Upper lobe of left lung (tissue), 6 donors: Measurements from ENCODE around the gene KLHL26. TPM values are rescaled to one million over a fixed set of nuclear protein-coding genes. Genes with fewer than 3 reads are reported as not detected.

Source experiments
- ATAC-seq, 2 donors: fragments of 200-7000 bp; cut with Tn5 transposase; one replicate each; pipeline ENCODE4 v1.9.1; 2022; ENCODE audit warnings: mild to moderate bottlenecking in 2 of 2, moderate library complexity in 2 of 2; ENCODE audit not compliant: low FRiP score in 2 of 2
- DNase-seq, 2 donors: peaks; one replicate each; pipeline ENCODE4 v3.0.0-alpha.2; 2019 to 2020
- H3K27ac ChIP-seq, 4 donors: fragments of 200-600 bp; sonication (generic); one replicate each; pipeline ENCODE4 v1.5.1; 2016 to 2019
- H3K27me3 ChIP-seq, 4 donors: fragments of 200-600 bp; sonication (generic); one replicate each; pipeline ENCODE4 v1.5.1; 2017 to 2019
- H3K36me3 ChIP-seq, 4 donors: fragments of 200-600 bp; sonication (generic); one replicate each; pipeline ENCODE4 v1.5.1; 2016 to 2019
- H3K4me1 ChIP-seq, 4 donors: fragments of 200-600 bp; sonication (generic); one replicate each; pipeline ENCODE4 v1.5.1; 2018 to 2019
- H3K4me3 ChIP-seq, 4 donors: fragments of 200-600 bp; sonication (generic); one replicate each; pipeline ENCODE4 v1.5.1; 2017 to 2019; ENCODE audit warnings: mild to moderate bottlenecking in 2 of 4, moderate library complexity in 1 of 4
- H3K9me3 ChIP-seq, 4 donors: fragments of 200-600 bp; sonication (generic); one replicate each; pipeline ENCODE4 v1.5.1; 2018 to 2019
- CTCF ChIP-seq, 6 experiments: fragments of 450-650 bp in 4 of 6; fragments of 200-600 bp in 2 of 6; sonication (generic) in 2 of 6; IDR thresholded peaks; one replicate each; pipeline ENCODE4 v1.5.1; 2016 to 2019; ENCODE audit warnings: antibody characterized with exemption in 6 of 6
- EP300 ChIP-seq, 4 donors: sonication (generic); formaldehyde crosslinking; IDR thresholded peaks; one replicate each; pipeline ENCODE4 v1.5.1; 2017; ENCODE audit warnings: antibody characterized with exemption in 4 of 4, control low read depth in 2 of 4
- POLR2A ChIP-seq, 4 donors: fragments of 450-650 bp; IDR thresholded peaks; one replicate each; pipeline ENCODE4 v1.5.1; 2016 to 2017; ENCODE audit warnings: antibody characterized with exemption in 4 of 4, mild to moderate bottlenecking in 2 of 4
- POLR2AphosphoS5 ChIP-seq, 2 donors: sonication (generic); formaldehyde crosslinking; IDR thresholded peaks; one replicate each; pipeline ENCODE4 v1.5.1; 2017; ENCODE audit warnings: antibody characterized with exemption in 2 of 2
- WGBS, 2 donors: methylation state at CpG; one replicate each; pipeline ENCODE4 v1.1.5; 2017 to 2018; 5-methylcytosine and 5-hydroxymethylcytosine counted together
- total RNA-seq, 6 donors: library from RNA; depleted of rRNA in 4 of 6; stranded (reverse); fragments of >200 nt in 4 of 6; gene quantifications; one replicate each; pipeline versions ENCODE4 v1.1.0 to v1.2.1, GENCODE V29; 2016 to 2021
- donor health status: DM: no; HTN: no; CAD: no; lungs with moderate emphysema.
- donor health status: DM: no; HTN: yes; CAD: no; lungs with severe emphysema.

Gene KLHL26
- total RNA-seq, 6 donors from 2014 or later: 8.1 to 16.1 (median 12.1) TPM

GRCh38 chr19:18603255-18603957 is 33.4 kb upstream of the KLHL26 start:
- H3K27me3 ChIP-seq: peaks cover 0 to 46% (median 32%) of the 10 kb centered on the region in 4 donors
- H3K36me3 ChIP-seq: no peaks in the 10 kb centered on the region
- peaks cover 18 to 38% (median 25%) of the 10 kb centered on the region in 4 donors for H3K4me1 ChIP-seq
- ATAC-seq (peak in 1 of 2 donors; percentile 4), DNase-seq (peak in 1 of 2 donors; percentile 73)
- peak in 4 of 6 experiments; percentile 12 to 40 (median 16) for TF ChIP-seq CTCF (IDR thresholded peaks at IDR 0.05)
- TF ChIP-seq POLR2AphosphoS5 (IDR thresholded peaks at IDR 0.05): no peak
- no peaks in the 10 kb centered on the region for H3K9me3 ChIP-seq
- H3K27ac ChIP-seq: no peak overlapping the region
- H3K4me3 ChIP-seq: peak overlapping the region in 1 of 4 donors; percentile 4
- 24 to 37% methylated on average over 6 to 14 of the region's 32 CpGs for WGBS, 2 donors

GRCh38 chr19:18603958-18604819 is 32.6 kb upstream of the KLHL26 start:
- ATAC-seq (no peak), DNase-seq (peak in 1 of 2 donors; percentile 70)
- Histone ChIP-seq H3K36me3 (no peaks in the 10 kb centered on the region), H3K27ac (no peak overlapping the region), H3K27me3 (peaks cover 0 to 47% (median 33%) of the 10 kb centered on the region in 4 donors), H3K4me3 (peak overlapping the region in 1 of 4 donors; percentile 4), H3K9me3 (no peaks in the 10 kb centered on the region), H3K4me1 (peaks cover 18 to 38% (median 25%) of the 10 kb centered on the region in 4 donors)
- 25 to 38% methylated on average over 13 to 14 of the region's 26 CpGs for WGBS, 2 donors
- TF ChIP-seq POLR2AphosphoS5 (IDR thresholded peaks at IDR 0.05) (no peak), POLR2A (IDR thresholded peaks at IDR 0.05) (no peak), EP300 (IDR thresholded peaks at IDR 0.05) (no peak), CTCF (IDR thresholded peaks at IDR 0.05) (no peak)

- no peak for DNase-seq
- WGBS, 2 donors: 23 to 31% methylated on average over 10 of the region's 10 CpGs
- Histone ChIP-seq H3K27me3 (peaks cover 0 to 53% (median 33%) of the 10 kb centered on the region in 4 donors), H3K27ac (no peak overlapping the region), H3K4me1 (peaks cover 18 to 43% (median 26%) of the 10 kb centered on the region in 4 donors), H3K4me3 (no peak overlapping the region), H3K36me3 (no peaks in the 10 kb centered on the region), H3K9me3 (no peaks in the 10 kb centered on the region)
- no peak for ATAC-seq
- no peak for TF ChIP-seq EP300 (IDR thresholded peaks at IDR 0.05)
- no peak for TF ChIP-seq POLR2A (IDR thresholded peaks at IDR 0.05)
- no peak for TF ChIP-seq CTCF (IDR thresholded peaks at IDR 0.05)
- no peak for TF ChIP-seq POLR2AphosphoS5 (IDR thresholded peaks at IDR 0.05)
Measured at GRCh38 chr19:18604820-18605159, 32.0 kb upstream of the KLHL26 start.

DNA sequence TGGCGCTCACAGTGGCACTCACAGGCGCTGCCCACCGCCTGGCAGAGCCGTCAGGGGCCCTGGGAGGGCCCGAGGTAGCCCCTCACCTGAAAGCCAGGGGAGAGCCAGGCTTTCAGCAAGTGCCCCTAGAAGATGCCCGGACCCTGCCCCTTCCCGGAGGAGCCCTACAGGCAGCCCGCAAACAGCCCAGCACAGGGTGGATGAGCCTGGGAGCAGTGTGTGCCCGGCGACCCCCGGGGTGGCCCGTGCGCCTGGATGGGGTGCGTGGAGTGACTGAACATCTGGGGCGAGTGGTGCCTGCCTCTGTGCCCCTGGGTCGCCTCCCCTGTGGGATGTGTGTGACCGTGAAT is 31.7 kb upstream of the KLHL26 start:
- Histone ChIP-seq H3K27me3 (peaks cover 0 to 57% (median 34%) of the 10 kb centered on the region in 4 donors), H3K4me3 (peak overlapping the region in 3 of 4 donors; percentile 28 to 38 (median 31)), H3K4me1 (peaks cover 19 to 47% (median 28%) of the 10 kb centered on the region in 4 donors), H3K36me3 (no peaks in the 10 kb centered on the region), H3K9me3 (no peaks in the 10 kb centered on the region), H3K27ac (no peak overlapping the region)
- WGBS, 2 donors: 18% methylated on average over 6 of the region's 17 CpGs; no CpG with 5 or more reads in 1 of the 2 donors
- TF ChIP-seq CTCF (IDR thresholded peaks at IDR 0.05): no peak
- no peak for TF ChIP-seq POLR2A (IDR thresholded peaks at IDR 0.05)
- no peak for TF ChIP-seq EP300 (IDR thresholded peaks at IDR 0.05)
- no peak for TF ChIP-seq POLR2AphosphoS5 (IDR thresholded peaks at IDR 0.05)
- ATAC-seq (no peak), DNase-seq (peak in 1 of 2 donors; percentile 80)
